Common myeloid progenitor, CD34-positive (primary cell): ENCODE data around the gene ARTN.

Experiments
- CTCF ChIA-PET: fragments of 350-600 bp; sonication (Branson Sonifier 250); formaldehyde crosslinking; loops from one replicate; lab custom pipeline; 2021; ENCODE audit warnings: antibody characterized with exemption; lab: Charles Lee
- POLR2A ChIA-PET: fragments of 350-600 bp; sonication (Branson Sonifier 250); formaldehyde crosslinking; loops from one replicate; lab custom pipeline; 2021; ENCODE audit warnings: antibody characterized with exemption; lab: Charles Lee
- DNase-seq, 3 donors: peaks; one replicate each; pipeline versions ENCODE4 v3.0.0 to v3.0.0-alpha.2; 2013
- H3K27ac ChIP-seq, 2 experiments: 1 replicate in 1 of 2; 2 replicates in 1 of 2; pipeline ENCODE4 v1.7.0; 2013; ENCODE audit warnings: inconsistent platforms in 2 of 2, low read length in 2 of 2, mild to moderate bottlenecking in 2 of 2, low read depth in 1 of 2, moderate library complexity in 1 of 2; ENCODE audit not compliant: severe bottlenecking in 2 of 2, insufficient read depth in 1 of 2, poor library complexity in 1 of 2
- H3K27me3 ChIP-seq, 5 experiments: replicated peaks in 2 of 5; 1 replicate in 3 of 5; 2 replicates in 2 of 5; pipeline versions ENCODE4 v1.6.1 to v1.7.0; 2013; ENCODE audit warnings: low read length in 4 of 5, mild to moderate bottlenecking in 2 of 5, moderate library complexity in 2 of 5, inconsistent platforms in 1 of 5; ENCODE audit not compliant: insufficient read depth in 5 of 5, control insufficient read depth in 4 of 5
- H3K36me3 ChIP-seq, 4 experiments: 1 replicate in 2 of 4; 2 replicates in 2 of 4; pipeline versions ENCODE4 v1.6.1 to v1.7.0; 2013; ENCODE audit warnings: low read length in 3 of 4, control low read depth in 1 of 4, mild to moderate bottlenecking in 1 of 4; ENCODE audit not compliant: control insufficient read depth in 4 of 4, insufficient read depth in 4 of 4
- H3K4me1 ChIP-seq, 4 experiments: 1 replicate in 3 of 4; 2 replicates in 1 of 4; pipeline versions ENCODE4 v1.6.1 to v1.7.1; 2013; ENCODE audit warnings: low read length in 3 of 4, mild to moderate bottlenecking in 3 of 4, control low read depth in 1 of 4, inconsistent platforms in 1 of 4, moderate library complexity in 1 of 4; ENCODE audit not compliant: control insufficient read depth in 4 of 4, insufficient read depth in 4 of 4; ENCODE audit errors: control extremely low read depth in 1 of 4
- H3K4me3 ChIP-seq, 7 experiments: 1 replicate in 4 of 7; 2 replicates in 3 of 7; pipeline versions ENCODE4 v1.5.1 to v1.7.0; 2013; ENCODE audit warnings: mild to moderate bottlenecking in 7 of 7, low read length in 6 of 7, moderate library complexity in 6 of 7, inconsistent platforms in 2 of 7, low read depth in 2 of 7, control low read depth in 1 of 7; ENCODE audit not compliant: insufficient read depth in 4 of 7, control insufficient read depth in 1 of 7; ENCODE audit errors: extremely low read depth in 1 of 7
- H3K9me3 ChIP-seq, 5 experiments: 1 replicate in 4 of 5; 2 replicates in 1 of 5; pipeline versions ENCODE4 v1.6.1 to v1.7.1; 2013; ENCODE audit warnings: low read length in 4 of 5, mild to moderate bottlenecking in 2 of 5, inconsistent platforms in 1 of 5, low read depth in 1 of 5, moderate library complexity in 1 of 5; ENCODE audit not compliant: control insufficient read depth in 4 of 5, insufficient read depth in 2 of 5; ENCODE audit errors: control extremely low read depth in 1 of 5
- WGBS: methylation state at CpG from one replicate; pipeline ENCODE4 v1.1.5; 2013; ENCODE audit not compliant: insufficient coverage; 5-methylcytosine and 5-hydroxymethylcytosine counted together

Gene ARTN

DNA sequence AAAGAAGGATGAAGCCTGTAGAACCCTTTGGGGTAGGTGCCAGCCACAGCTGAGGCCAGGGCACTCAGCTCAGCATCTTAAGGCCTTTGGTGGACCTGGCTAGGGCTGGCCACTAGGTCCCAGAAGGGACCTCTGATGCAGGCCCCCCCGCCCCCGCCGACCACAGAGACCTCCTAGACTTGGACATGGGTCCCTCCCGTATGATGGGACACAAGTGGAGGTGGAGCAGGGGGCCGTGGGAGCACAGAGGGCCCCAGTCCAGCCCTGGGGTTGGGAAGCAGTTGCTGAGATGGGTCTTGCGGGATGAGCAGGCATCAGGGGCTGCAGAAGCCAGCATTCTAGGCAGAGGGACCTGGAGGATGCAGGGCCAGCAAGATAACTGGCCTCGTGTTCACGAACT is 48.6 kb downstream of the ARTN start:
- no peak overlapping the region for H3K27ac ChIP-seq
- peaks cover 0 to 43% (median 15%) of the 10 kb centered on the region in 4 experiments for H3K36me3 ChIP-seq
- no peak for DNase-seq
- no peaks in the 10 kb centered on the region for H3K27me3 ChIP-seq
- no peak overlapping the region for H3K4me3 ChIP-seq
- ChIA-PET POLR2A (no interaction called here), CTCF (no interaction called here)
- H3K9me3 ChIP-seq: no peaks in the 10 kb centered on the region
- WGBS: 95% methylated on average over 5 of the region's 8 CpGs
- H3K4me1 ChIP-seq: peaks cover 0 to 28% (median 19%) of the 10 kb centered on the region in 4 experiments

DNA sequence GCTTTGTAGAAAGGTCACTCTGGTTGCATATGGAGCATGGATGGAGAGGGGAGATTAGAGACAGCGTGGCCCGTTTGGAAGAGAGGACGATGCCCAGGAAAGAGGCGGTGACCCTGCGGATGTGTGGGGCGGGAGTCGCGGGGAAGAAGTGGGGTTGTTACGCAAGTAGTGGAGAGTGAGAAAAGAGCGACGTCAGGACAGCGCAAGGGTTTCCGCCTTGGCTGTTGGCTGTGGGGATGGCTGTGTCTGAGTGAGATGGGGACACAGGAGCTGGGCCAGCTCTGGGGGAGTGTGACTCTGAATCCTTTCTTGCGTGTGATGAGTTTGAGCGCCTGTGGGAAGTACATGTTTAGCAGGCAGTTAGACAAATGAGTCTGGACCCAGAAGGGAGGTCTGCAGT is 49.2 kb downstream of the ARTN start:
- Histone ChIP-seq H3K4me3 (no peak overlapping the region), H3K27ac (no peak overlapping the region), H3K4me1 (peaks cover 0 to 26% (median 19%) of the 10 kb centered on the region in 4 experiments), H3K27me3 (no peaks in the 10 kb centered on the region), H3K36me3 (peaks cover 0 to 37% (median 13%) of the 10 kb centered on the region in 4 experiments), H3K9me3 (no peaks in the 10 kb centered on the region)
- CTCF ChIA-PET: no interaction called here
- DNase-seq: no peak
- POLR2A ChIA-PET: no interaction called here
- WGBS: 96% methylated on average over 13 of the region's 15 CpGs

DNA sequence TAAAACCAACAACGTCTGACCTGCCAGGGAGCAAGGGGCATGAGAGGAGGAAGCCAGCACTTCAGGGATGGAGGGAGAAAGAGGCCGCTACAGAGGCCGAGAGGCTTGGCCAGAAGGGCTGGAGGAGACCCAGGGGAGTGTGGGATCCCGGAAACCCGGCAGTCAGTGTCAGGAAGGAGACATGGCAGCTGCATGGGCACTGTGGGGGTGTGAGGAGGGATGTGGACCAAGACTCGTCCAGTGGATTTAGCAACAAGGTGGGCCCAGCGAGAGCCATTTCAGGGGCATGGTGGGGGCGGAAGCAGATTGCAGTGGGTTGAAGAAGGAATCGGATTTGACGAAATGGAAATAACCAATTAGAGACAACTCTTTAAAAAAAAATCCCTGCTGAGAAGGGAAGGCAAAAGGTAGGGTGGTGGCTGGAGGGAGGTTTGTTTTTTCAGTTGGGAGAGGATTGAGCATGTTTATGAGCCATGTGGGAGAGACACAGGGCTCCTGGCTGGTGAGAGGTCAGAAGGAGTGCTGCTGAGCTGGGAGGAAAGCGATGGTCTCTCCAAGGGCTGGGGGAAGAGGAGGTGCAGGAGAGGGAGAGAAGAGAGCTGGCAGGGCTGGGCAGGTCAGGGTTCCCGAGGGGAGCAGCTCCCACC is 49.8 kb downstream of the ARTN start:
- no peaks in the 10 kb centered on the region for H3K27me3 ChIP-seq
- peaks cover 0 to 21% (median 14%) of the 10 kb centered on the region in 4 experiments for H3K4me1 ChIP-seq
- peaks cover 0 to 32% (median 10%) of the 10 kb centered on the region in 4 experiments for H3K36me3 ChIP-seq
- ChIA-PET POLR2A (no interaction called here), CTCF (interaction anchor here (0.6 to 1.4 kb wide), 2 partner anchors 65 to 218 kb away, joined by 3 to 4 read pairs; no protein-coding TSS in a partner anchor)
- no peak for DNase-seq
- no peak overlapping the region for H3K4me3 ChIP-seq
- H3K9me3 ChIP-seq: no peaks in the 10 kb centered on the region
- H3K27ac ChIP-seq: no peak overlapping the region
- WGBS: 98% methylated on average over 8 of the region's 12 CpGs

DNA sequence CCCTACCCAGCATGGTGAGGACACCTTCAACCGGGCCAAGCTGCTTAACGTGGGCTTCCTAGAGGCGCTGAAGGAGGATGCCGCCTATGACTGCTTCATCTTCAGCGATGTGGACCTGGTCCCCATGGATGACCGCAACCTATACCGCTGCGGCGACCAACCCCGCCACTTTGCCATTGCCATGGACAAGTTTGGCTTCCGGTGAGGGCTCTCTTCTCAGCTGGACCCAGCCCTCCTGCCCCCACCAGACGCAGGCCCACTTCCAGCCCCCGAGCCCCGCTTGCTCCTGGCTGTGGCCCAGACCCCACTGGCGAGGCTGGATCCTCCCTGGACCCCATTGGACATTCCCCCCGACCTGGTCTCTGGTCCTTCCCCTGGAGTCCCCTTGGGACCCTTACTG is 51.3 kb downstream of the ARTN start:
- WGBS: 97% methylated on average over 9 of the region's 16 CpGs
- Histone ChIP-seq H3K4me3 (no peak overlapping the region), H3K27me3 (no peaks in the 10 kb centered on the region), H3K9me3 (no peaks in the 10 kb centered on the region), H3K27ac (no peak overlapping the region), H3K4me1 (peaks cover 0 to 12% (median 5%) of the 10 kb centered on the region in 4 experiments), H3K36me3 (peaks cover 0 to 30% (median 10%) of the 10 kb centered on the region in 4 experiments)
- ChIA-PET CTCF (interaction anchor here (0.7 kb wide), 1 partner anchor 9 kb away, joined by 4 read pairs; the partner anchor contains the start of gene ATP6V0B), POLR2A (no interaction called here)
- DNase-seq: no peak

DNA sequence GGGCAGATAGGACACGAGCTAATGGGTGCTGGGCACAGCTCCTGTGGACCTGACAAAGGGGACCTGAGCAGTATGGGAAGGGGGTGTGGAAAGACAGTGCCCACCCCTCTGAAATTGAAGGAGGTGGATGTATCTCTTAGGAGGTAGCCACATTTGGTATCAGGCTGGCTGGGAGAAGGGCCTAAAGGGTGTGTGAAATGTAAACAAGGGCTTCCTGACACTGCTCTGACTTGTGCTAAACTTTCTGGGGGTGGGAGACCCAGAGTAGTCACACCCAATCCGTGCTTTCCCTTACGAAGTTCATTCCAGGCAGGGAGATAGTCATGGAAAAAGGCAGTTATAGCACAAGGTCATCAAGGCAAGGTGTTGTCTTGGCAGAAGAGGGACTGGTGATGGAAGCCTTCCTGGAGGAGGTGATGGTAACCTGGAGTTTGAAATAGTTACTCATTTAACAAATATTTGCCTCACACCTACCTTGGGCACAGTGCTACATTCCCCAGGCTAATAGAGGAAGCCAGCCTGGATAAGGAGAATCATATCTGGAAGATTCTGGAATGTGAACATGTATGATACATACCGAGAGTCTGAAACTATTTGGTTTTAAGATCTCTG is 52.5 kb downstream of the ARTN start:
- 92% methylated on average over 4 of the region's 4 CpGs for WGBS
- H3K4me1 ChIP-seq: peaks cover 0 to 7% (median 6%) of the 10 kb centered on the region in 4 experiments
- peaks cover 0 to 30% (median 10%) of the 10 kb centered on the region in 4 experiments for H3K36me3 ChIP-seq
- H3K27ac ChIP-seq: no peak overlapping the region
- H3K27me3 ChIP-seq: no peaks in the 10 kb centered on the region
- no peak overlapping the region for H3K4me3 ChIP-seq
- ChIA-PET CTCF (no interaction called here), POLR2A (no interaction called here)
- no peaks in the 10 kb centered on the region for H3K9me3 ChIP-seq
- no peak for DNase-seq

DNA sequence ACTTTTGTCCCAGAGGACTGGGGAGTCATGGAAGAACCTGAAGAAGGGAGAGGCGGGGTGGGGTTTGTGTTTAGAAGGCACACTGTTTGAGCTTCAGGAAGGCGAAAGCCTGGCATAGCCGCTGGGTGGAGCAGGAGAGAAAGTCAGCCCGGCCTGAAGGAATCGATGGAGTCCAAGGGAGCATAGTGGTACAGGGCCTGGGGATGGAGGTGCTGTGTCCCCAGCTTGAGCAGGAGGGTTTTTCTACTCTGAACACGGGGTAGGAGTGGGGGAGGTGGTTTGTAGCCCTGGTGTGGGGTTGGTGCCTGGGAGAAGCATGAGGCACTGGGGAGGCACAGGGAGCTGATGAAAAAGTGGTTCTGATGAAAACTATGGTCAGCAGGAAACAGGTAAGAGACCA is 53.1 kb downstream of the ARTN start:
- Histone ChIP-seq H3K27ac (no peak overlapping the region), H3K4me1 (peaks cover 0 to 12% (median 11%) of the 10 kb centered on the region in 4 experiments), H3K36me3 (peaks cover 0 to 30% (median 10%) of the 10 kb centered on the region in 4 experiments), H3K9me3 (no peaks in the 10 kb centered on the region), H3K4me3 (no peak overlapping the region), H3K27me3 (no peaks in the 10 kb centered on the region)
- no peak for DNase-seq
- ChIA-PET POLR2A (no interaction called here), CTCF (interaction anchor here (0.6 kb wide), 1 partner anchor 933 kb away, joined by 3 read pairs; no protein-coding TSS in a partner anchor)
- WGBS: 100% methylated on average over 2 of the region's 6 CpGs
